Measurements from ENCODE around the gene ROBO1. TPM values are rescaled to one million over a fixed set of nuclear protein-coding genes. Genes with fewer than 3 reads are reported as not detected.
"Not testable (repeated sequence)": the region's sequence is repeated elsewhere in the genome, so short reads cannot be mapped to it uniquely, and the experiment has no call there.

The ROBO1 gene
- total RNA-seq, 1 donor from 2014 or later = 182 TPM

DNA sequence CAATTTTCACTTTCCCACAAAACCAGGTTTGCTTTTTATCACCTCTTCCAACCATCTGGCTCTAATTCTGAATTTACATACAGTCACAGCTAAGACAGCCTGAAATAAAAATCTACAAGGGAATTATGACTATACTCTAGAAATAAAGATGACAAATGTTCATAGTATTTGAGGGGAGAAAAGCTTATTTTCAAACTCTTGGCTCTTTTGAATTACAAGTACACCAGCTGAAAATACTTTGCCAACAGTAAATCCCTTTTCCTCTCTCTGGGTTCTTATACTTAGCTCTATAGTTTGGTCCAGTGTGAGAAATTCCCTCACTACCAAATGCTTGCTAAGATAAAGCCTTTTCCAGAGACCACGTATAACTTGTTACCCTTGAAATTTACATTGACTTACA lies 1037.9 kb downstream of the ROBO1 start:
- peaks cover 51% of the 10 kb centered on the region for H3K4me1 Mint-ChIP-seq (ENCODE audit: unreplicated experiment)
- H3K27me3 Mint-ChIP-seq = no peaks in the 10 kb centered on the region

DNA sequence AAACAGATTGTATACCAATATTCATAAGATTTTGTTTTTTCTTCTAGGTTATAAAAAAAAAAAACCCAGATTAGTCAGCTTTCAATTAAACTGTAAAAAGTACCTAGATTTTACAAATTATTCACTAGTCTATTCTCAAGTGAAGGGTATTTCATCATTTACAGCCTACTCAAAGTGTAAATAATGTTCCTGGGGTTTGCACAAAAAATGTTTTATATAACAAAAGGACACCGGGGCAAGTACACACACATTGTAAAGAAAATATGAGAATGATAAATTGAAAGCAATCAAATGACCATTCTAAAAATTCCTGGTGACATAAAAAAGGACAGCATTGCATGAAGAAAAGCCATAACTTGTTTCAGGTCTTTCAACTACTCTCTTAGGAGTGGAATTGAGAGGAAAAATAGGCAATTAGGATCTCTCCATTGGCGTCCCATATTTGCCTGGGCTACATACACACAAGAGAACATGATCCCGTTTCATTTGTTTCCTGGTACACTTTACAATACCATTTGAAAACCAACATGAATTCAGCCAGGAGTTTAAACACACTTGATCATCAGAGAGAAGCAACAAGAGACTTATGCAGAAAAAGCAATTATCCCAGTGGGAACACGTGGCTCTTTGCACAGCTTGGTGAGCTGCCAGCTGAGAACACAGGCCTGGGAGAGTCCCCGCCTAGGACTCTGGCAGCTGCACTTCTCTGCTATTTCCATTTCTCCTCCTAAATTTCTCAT lies 1039.2 kb downstream of the ROBO1 start:
- Mint-ChIP-seq H3K9me3 (no peaks in the 10 kb centered on the region), H3K4me3 (peak overlapping the region; percentile 57), H3K4me1 (ENCODE audit: unreplicated experiment) (peaks cover 45% of the 10 kb centered on the region), H3K36me3 (no peaks in the 10 kb centered on the region), H3K27ac (no peak overlapping the region), H3K27me3 (no peaks in the 10 kb centered on the region)
- TF ChIP-seq, protein P1, sequence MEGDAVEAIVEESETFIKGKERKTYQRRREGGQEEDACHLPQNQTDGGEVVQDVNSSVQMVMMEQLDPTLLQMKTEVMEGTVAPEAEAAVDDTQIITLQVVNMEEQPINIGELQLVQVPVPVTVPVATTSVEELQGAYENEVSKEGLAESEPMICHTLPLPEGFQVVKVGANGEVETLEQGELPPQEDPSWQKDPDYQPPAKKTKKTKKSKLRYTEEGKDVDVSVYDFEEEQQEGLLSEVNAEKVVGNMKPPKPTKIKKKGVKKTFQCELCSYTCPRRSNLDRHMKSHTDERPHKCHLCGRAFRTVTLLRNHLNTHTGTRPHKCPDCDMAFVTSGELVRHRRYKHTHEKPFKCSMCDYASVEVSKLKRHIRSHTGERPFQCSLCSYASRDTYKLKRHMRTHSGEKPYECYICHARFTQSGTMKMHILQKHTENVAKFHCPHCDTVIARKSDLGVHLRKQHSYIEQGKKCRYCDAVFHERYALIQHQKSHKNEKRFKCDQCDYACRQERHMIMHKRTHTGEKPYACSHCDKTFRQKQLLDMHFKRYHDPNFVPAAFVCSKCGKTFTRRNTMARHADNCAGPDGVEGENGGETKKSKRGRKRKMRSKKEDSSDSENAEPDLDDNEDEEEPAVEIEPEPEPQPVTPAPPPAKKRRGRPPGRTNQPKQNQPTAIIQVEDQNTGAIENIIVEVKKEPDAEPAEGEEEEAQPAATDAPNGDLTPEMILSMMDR (conservative IDR thresholded peaks at IDR 0.05) = no peak
- no peak for DNase-seq (ENCODE audit: extremely low spot score, unreplicated experiment)

More for the DNA sequence above, 1037.9 kb downstream of the ROBO1 start:
- no peaks in the 10 kb centered on the region for H3K9me3 Mint-ChIP-seq
- H3K36me3 Mint-ChIP-seq = no peaks in the 10 kb centered on the region
- TF ChIP-seq, protein P1 (conservative IDR thresholded peaks at IDR 0.05) = no peak
- DNase-seq (ENCODE audit: extremely low spot score, unreplicated experiment) = no peak
- H3K27ac Mint-ChIP-seq = no peak overlapping the region
- H3K4me3 Mint-ChIP-seq = peak overlapping the region; percentile 46

DNA sequence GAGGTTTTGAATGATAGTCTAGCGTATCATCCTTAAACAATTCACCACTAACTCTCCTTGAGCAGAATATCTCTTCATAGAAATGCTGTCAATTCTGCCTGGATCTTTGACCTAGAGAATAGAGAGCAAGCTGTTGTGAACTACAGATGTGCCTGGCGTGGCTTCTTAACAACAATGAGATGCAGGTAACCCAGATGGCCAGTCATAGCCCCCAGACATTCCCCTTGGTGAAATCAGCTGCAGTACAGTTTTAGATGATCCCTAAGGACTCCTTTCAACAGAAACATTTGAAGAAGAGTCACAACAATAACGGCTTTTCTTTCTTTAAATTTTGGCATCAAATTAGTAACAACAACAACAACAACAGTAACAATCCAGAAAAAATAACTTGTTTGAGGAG lies 1041.3 kb downstream of the ROBO1 start:
- Mint-ChIP-seq H3K4me1 (ENCODE audit: unreplicated experiment) (peaks cover 53% of the 10 kb centered on the region), H3K4me3 (no peak overlapping the region), H3K9me3 (no peaks in the 10 kb centered on the region), H3K36me3 (no peaks in the 10 kb centered on the region), H3K27ac (no peak overlapping the region), H3K27me3 (no peaks in the 10 kb centered on the region)
- TF ChIP-seq, protein P1 (conservative IDR thresholded peaks at IDR 0.05) = no peak
- no peak for DNase-seq (ENCODE audit: extremely low spot score, unreplicated experiment)

DNA sequence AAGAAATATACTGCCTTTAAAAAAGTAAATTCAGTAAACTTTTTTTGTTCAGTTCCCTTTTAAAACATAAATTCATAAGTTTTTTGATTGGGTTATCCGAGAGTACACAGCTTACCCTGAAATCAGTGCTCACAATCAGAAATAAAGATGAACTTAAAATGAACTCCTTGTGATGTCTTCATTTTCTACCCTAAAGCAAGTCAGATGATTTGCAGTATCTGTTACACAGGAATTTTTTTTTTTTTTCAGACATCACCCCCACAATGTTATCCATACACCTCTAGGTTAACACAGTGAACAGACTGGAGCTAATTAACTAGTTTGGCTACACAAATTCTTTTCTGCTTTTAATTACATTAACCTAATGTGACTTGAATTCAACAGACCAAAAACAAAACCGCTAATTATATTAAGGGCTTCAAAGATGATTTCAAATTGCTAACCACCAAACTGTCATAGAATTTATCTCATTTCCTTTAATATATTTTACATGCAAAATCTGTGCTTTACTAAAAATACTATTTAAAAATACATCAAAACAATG lies 1042.0 kb downstream of the ROBO1 start:
- Mint-ChIP-seq H3K27ac (peak overlapping the region; percentile 23), H3K4me1 (ENCODE audit: unreplicated experiment) (peaks cover 47% of the 10 kb centered on the region), H3K9me3 (no peaks in the 10 kb centered on the region), H3K36me3 (no peaks in the 10 kb centered on the region), H3K27me3 (no peaks in the 10 kb centered on the region), H3K4me3 (peak overlapping the region; percentile 43)
- TF ChIP-seq, protein P1 (conservative IDR thresholded peaks at IDR 0.05) = no peak
- DNase-seq (ENCODE audit: extremely low spot score, unreplicated experiment) = no peak

DNA sequence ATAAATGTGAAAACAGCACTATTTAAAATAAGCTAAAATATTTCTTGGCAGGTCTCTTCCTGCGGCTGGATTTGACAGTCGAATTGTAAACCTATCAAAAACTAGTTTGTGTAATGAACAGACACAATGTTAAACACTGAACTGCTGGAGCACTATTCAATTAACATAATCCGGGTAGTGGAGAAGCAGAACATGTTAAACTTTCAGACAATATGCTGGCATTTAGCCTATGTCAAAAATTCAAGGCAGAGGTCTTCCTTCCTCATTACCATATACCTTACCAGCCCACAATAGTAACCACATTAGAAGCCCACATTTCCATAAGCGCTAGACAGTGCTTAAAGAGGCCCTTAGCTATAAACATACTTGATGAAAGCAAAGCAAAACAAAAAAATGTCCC lies 1042.9 kb downstream of the ROBO1 start:
- no peak for DNase-seq (ENCODE audit: extremely low spot score, unreplicated experiment)
- TF ChIP-seq, protein P1 (conservative IDR thresholded peaks at IDR 0.05) = no peak
- Mint-ChIP-seq H3K36me3 (no peaks in the 10 kb centered on the region), H3K27me3 (no peaks in the 10 kb centered on the region), H3K9me3 (no peaks in the 10 kb centered on the region), H3K4me3 (peak overlapping the region; percentile 4), H3K27ac (peak overlapping the region; percentile 24), H3K4me1 (ENCODE audit: unreplicated experiment) (peaks cover 43% of the 10 kb centered on the region)

DNA sequence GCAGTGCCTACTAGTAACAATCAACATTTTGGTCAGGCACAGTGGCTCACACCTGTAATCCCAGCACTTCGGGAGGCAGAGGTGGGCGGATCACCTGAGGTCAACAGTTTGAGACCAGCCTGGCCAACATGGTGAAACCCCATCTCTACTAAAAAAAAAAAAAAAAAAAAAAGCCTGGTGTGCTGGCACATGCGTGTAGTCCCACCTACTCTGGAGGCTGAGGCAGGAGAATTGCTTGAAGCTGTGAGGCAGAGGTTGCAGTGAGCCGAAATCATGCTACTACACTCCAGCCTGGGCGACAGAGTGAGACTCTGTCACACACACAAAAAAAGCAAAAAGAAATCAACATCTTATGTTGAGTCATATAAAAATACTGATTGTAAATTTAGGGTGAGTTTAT lies 1043.4 kb downstream of the ROBO1 start:
- H3K9me3 Mint-ChIP-seq; H3K27me3 Mint-ChIP-seq; H3K36me3 Mint-ChIP-seq; H3K4me3 Mint-ChIP-seq; H3K27ac Mint-ChIP-seq; DNase-seq (ENCODE audit: extremely low spot score, unreplicated experiment): not testable (repeated sequence)
- peaks cover 39% of the 10 kb centered on the region for H3K4me1 Mint-ChIP-seq (ENCODE audit: unreplicated experiment)
